Stimulated activated CD4-positive, alpha-beta T cell treated with anti-CD3 and anti-CD28 coated beads, Interleukin-4, amount 100 ng/mL, for 4 hours (primary cell): ENCODE data around the gene ACER3.
A peak's percentile ranks its signal among the peaks of the same experiment; 100 is the strongest.
"Not testable (repeated sequence)": the region's sequence is repeated elsewhere in the genome, so short reads cannot be mapped to it uniquely, and the experiment has no call there.

Experiments used
- DNase-seq, 2 experiments: peaks; one replicate each; pipeline ENCODE4 v3.0.0-alpha.2; 2020

The ACER3 gene

DNA sequence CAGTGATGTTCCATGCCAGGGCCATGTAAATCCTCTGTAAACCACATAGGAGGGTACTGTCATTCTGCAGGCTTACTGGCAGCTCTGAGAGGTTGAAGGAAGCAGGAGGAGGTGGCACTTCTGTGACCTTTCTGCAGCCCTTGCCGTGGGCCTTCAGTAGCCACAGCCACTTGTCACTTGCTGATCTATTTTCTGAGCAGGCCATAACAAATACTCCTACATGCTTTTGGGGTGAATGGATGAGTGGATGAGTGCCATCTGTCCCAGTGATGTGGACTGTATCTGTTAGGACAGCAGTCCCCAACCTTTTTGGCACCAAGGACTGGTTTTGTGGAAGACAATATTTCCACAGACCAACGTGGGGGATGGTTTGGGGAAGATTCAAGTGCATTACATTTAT is 183.6 kb downstream of the ACER3 start:
- DNase-seq = no peak

DNA sequence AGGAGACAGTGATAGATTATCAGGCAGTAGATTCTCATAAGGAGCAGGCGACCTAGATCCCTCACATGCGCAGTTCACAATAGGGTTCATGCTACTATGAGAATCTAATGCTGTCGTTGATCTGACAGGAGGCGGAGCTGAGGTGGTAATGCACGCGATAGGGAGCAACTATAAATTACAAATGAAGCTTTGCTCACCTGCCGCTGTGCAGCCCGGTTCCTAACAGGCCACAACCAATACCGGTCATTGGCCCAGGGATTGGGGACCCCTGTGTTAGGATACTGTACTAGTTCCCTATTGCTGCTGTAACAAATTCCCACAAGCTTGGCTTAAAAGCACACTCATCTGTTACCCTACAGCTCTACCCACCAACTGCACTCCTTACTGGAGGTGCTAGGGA is 184.2 kb downstream of the ACER3 start:
- DNase-seq = no peak

DNA sequence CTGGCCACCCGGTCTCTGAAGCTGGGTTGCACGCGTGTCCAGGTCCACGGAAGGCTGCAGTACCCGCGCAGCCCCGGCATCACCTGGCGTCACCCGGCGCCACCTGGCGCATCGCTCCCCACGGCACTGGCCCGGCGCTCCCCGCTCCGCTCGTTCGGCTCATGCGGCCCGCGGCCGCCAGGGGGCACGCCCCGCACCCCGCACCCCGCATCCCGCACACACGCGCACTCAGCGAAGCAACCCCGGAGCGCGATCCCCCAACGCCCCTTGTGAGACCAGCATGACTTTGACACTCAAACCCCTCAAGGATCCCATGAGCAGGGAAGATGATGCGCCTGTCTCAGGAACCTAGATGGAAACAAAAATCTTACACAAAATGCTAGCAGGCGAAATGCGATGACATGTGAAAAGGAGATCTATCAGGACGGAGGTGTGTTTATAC is 185.4 kb downstream of the ACER3 start:
- peak; percentile 37 to 57 for DNase-seq

DNA sequence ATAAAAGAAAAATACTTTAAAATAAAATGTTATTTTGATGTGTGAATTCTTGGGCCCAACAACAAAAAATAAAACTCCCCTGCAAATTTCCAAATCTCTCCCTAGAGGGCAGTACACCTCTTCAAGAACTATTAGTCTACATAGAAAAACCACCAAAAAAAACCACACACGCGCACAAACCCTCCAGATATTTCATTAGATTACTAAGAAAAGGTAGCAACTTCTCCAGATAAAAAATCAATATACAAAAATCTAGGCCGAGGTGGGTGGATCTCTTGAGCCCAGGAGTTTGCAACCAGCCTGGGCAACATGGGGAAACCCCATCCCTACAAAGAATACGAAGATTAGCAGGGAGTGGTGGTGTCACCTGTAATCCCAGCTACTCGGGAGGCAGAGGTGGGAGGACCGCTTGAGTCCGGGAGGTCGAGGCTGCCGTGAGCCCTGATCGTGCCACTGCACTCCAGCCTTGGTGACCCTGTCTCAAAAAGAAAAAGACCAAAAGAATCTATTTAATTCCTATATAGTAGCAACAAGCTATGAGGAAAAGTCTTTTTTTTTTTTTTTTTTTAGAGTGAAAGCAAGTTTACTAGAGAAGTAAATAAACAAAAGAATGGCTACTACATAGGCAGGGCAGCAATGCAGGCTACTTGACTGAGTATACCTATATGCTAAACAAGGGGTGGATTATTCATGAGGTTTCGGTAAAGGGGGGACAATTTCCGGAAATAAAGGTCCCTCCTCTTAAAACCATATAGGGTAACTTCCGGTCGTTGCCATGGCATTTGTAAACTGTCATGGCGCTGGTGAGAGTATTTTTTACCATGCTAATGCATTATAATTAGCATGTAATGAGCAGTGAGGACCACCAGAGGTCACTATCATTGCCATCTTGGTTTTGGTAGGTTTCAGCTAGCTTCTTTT is 186.5 kb downstream of the ACER3 start:
- DNase-seq = peak; percentile 33 to 80

DNA sequence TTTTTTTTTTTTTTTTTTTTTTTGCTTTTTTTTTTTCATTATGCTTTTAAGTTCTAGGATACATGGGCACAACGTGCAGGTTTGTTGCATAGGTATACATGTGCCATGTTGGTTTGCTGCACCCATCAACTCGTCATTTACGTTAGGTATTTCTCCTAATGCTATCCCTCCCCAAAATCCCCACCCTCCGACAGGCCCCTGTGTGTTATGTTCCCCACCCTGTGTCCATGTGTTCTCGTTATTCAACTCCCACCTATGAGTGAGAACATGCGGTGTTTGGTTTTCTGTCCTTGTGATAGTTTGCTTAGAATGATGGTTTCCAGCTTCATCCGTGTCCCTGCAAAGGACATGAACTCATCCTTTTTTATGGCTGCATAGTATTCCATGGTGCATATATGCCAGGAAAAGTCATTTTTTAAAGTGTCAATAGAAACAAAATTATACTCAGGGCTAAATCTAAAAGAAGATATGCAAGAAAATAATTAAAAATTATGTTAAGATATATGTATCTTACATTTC is 187.3 kb downstream of the ACER3 start:
- DNase-seq = not testable (repeated sequence)

DNA sequence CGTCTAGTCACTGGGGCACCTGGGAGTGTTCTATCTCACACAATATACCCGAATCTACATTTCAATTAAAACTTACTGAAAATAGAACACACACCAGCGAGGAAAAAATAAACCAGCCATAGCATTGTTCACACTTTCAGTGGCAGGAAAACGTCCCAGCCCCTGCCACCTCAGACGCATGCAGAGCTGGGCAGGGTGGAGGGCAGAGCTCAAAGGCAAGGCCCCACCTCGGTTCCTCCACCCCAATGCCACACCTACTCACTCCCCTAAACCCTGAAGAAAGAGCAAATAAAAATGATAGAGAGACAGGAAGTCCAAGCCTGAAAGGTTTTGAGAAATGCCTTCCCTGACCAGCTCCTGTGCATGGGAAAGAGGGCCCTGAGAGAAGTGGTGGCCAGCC is 188.3 kb downstream of the ACER3 start:
- no peak for DNase-seq

DNA sequence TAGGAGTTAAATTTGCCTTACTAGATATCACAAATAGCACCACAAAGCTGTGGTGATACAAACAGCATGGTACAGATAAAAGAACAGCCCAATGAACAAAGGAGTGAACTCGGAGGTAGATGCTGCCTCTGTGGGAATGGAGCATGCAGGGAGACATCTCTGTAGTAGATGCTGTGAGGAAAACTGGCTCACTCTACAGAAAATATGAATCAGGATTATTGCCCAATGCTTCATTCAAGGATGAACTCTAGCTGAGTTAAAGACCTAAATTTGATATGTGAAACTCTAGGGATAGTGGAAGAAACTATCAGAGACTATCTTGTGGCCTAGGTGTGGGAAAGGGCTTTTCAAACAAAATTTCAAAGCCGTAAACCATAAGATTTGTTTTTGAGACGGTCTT is 190.8 kb downstream of the ACER3 start:
- no peak for DNase-seq

DNA sequence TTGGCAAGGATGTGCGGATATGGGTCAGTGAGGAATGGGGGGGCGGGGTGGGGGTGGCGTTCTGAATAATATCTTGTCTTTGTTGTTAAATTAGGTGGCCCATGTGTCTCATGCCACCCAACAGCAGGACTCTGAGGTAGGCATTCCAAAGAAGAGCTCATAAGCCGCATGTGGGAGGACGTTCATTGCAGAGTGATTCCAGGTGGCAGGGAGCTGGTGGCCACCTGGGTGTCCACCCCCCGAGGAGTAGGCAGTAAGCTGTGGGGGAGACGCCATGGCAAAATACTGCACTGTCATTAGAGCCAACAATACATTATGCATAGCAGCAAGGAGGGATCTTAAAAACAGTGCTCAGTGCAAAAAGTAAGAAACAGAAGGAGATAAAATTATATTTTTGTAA is 191.8 kb downstream of the ACER3 start:
- no peak for DNase-seq

DNA sequence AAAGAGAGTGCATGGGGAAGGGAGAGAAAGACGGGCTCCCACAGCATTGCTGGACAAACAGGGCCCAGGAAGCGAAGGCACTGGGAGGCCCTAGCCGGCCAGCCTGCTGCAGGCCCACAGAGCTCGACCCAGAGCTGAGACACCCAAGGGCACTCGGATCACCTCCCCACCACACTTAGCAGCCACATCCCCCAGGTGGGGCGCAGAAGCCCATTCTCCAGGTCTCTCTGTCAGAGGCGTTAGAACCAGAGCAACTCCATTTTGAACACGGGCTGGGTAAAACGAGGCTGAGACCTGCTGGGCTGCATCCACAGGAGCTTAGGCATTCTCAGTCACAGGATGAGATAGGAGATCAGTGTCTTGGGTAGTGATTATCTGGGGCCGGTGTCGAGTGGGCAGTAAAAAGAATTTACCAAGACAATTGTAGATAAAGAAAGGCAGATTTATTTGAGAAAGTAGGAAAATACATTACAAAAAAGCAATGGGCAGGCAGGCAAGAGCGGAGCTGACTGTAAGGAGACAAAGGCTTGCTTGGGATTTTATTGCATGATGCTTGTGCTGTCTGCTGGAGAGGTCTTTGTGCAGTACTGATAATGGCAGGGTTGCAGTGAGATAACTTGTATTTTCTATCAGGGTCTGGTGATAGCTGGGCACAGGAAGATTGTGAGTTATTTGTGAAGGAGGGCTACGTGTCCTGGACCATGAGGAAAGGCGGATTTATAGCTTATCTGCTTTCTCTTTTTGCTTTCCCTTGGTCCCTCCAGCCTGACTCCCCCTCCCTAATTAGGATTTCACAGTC is 192.7 kb downstream of the ACER3 start:
- no peak for DNase-seq

DNA sequence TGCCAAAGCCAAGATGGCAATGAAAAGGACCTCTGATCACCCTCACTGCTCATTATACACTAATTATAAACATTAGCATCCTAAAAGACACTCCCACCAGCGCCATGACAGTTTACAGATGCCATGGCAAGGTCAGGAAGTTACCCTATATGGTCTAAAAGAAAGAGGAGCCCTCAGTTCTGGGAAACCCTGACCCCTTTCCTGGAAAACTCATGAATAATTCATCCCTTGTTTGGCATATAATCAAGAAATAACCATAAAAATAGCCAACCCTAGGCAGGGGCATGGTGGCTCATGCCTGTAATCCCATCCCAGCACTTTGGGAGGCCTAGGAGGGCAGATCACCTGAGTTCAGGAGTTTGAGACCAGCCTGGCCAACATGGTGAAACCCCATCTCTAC is 193.4 kb downstream of the ACER3 start:
- no peak for DNase-seq

DNA sequence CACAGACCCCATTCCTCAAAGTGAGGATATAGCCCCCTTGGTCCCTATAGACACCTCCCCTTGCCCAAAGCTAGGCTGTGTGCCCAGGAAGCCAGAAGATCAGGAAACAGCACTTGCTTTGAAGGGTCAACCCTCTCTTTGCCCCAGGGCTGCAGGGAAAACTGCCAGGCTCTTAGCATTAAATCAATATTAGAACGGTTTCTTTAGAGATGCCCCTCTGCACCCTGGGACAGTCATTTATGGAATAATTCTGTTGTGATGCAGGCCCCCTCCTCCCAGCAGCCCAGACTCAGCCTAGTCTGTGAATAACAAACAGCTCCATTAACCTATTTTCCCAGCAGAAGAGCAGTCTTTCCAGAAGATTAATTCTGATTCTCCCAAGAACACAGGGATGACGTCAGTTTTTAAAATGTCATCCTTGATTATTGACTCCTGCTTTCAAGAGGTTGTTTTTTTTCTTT is 194.4 kb downstream of the ACER3 start:
- no peak for DNase-seq

DNA sequence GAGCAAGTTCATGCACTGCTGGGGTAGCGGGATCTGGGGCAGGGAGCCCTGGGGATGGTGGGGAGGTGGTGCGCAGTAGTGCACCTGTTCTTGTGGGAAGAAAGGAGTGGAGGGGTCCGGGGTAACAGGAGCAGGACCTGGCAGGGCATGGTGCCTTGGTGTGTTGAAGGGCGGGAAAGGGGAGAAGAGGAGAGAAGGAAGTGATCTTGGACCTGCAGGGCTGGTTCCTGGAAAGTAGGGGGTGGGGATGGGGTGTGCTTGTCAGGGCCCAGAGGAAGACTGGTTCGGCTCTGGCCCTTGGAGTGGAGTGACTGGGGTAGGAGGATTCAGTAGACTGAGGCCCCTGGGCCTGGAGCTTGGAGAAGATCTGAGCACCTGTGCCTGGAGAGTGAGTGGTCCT is 195.2 kb downstream of the ACER3 start:
- DNase-seq = no peak

DNA sequence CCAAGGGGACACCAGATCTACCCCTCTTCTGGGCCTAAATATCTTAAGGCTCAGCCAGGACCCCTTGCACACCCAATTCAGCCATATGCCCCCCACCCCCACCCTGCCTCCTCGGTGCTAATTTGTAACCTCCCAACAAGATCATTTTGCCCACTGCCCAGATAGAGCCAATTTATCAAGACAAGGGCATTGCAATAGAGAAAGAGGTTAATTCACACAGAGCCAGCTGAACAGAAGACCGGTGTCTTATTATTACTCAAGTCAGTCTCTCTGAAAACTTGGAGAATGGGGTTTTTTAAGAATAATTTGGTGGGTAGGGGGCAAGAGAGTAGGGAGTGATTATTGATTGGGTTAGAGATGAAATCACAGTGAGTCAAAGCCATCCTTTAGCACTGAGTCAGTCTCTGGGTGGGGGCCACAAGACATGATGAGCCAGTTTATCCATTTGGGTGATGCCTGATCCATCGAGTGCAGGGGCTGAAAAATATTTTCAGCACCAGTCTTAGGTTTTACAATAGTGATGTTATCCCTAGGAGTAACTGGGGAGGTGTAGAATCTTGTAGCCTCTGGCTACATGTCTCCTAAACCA is 196.2 kb downstream of the ACER3 start:
- no peak for DNase-seq

DNA sequence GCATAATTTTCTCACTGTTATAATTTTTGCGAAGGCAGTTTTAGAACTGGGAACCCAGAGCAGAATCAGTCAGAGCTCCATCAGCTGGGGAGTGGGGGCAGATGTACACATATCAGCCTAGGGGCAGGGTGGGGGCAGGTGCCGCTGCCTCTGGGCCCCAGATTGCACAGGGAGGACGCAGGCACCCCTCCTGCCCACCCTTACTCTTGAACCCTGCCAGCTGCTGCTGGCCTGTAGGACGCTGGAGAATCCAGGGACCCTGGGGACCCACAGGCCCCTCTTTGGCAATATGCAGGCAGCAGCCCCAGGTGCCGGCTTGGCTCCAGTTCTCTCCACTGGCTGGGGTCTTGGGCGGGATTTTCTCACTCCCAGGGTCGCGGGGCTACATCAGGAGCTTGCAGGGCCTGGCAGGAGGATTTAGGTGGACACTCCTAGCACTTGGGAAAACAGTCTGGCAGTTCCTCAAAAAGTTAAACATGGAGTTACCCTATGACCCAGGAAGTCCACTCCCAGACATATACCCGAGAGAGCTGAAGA is 197.3 kb downstream of the ACER3 start:
- DNase-seq = no peak

DNA sequence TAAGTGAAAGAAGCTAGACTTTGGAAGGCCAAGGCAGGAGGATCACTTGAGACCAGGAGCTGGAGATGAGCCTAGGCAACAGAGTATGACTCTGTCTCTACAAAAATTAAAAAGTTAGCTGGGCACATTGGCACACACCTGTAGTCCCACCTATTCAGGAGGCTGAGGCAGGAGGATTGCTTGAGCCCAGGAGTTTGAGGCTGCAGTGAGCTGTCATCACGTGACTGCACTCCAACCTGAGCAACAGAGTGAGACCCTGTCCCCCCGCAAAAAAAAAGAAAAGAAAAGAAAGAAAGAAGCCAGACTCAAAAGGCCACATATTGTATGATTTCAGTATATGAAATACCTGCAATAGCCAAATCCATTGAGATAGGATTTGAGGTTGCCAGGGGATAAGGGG is 198.2 kb downstream of the ACER3 start:
- no peak for DNase-seq

DNA sequence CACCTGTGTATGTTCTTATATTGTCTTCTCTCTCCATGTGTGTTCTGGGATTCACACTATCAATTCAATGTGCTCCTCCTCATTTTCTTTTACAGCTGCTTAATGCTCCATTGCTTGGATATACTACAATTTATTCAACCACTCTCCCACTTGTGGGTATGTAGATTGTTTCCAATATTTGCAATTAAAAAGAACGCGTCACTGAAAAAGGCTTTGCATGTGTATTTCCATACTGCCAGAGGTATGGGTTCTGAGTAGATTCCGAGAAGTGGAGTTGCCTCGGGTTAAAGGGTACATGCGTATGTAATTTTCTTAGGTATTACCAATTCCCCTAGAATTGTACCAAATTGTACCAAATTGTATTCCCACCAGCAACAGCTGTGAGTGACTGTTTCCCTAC is 199.1 kb downstream of the ACER3 start:
- DNase-seq = no peak

DNA sequence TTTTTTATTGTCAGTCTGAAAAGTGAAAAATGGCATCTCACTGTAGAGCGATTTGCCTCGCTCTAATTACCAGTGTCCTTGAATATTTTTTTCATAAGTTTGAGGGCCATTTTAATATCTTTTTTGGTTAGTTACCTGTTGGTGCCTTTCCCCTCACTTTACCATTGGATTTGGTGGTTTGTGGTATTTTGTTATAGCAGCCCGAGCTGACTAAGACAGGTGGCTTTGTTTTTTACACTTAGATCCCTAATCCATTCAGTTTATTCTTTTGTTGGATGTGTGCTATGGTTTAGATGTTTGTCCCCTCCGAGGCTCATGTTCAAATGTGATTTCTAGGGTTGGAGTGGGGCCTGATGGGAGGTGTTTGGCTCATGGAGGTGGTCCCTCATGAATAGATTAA is 199.5 kb downstream of the ACER3 start:
- no peak for DNase-seq

DNA sequence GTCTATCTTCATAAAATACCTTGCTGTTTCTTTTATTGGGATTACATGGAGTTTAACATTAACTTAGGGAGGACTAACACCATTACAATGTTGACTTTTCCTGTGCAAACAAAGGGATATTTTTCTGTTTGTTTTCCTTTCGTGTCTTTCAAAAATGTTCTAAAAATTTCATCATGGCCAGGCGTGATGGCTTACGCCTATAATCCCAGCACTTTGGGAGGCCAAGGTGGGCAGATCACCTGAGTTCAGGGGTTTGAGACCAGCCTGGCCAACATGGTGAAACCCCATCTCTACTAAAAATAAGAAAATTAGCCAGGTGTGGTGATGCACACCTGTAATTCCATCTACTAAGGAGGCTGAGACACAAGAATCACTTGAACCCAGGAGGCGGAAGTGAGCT is 200.5 kb downstream of the ACER3 start:
- DNase-seq = not testable (repeated sequence)

DNA sequence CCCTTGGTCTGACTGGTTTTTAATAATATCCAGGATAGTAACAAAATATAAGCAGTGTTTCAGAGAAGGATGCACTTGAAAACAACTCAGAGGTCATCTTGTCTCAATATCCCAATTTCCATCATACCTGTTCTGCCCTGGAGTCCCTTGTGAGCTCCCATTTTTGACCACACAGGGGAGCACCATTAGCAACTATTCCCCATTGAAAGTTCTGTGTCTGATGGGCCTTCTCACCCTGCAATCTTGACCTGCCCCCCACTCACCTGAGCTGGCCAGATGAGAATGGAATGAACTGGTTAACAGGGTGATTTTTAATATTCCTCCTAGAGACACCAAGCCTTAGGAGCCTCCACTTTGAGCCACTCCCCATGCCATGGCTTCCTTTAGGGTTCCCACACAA is 202.2 kb downstream of the ACER3 start:
- no peak for DNase-seq

DNA sequence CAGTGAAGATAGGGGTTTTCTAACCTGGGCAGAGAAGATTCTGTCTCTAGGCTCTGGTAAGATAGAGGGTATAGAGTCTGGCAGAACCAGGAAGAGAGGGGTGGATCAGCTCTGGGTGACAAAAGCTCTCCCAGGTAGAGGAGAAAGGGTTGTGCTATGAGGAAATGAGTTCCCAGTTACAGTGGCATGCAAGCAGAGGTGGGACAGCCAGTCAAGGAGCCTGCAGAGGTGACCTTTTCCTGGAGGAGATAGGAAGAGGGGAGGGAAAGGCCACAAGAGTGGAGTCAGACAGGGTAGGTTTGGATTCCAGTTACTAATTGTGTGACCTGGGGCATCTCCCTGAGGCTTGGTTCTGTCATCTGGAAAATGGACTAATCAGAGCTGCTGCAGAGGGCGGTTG is 202.7 kb downstream of the ACER3 start:
- DNase-seq = no peak

DNA sequence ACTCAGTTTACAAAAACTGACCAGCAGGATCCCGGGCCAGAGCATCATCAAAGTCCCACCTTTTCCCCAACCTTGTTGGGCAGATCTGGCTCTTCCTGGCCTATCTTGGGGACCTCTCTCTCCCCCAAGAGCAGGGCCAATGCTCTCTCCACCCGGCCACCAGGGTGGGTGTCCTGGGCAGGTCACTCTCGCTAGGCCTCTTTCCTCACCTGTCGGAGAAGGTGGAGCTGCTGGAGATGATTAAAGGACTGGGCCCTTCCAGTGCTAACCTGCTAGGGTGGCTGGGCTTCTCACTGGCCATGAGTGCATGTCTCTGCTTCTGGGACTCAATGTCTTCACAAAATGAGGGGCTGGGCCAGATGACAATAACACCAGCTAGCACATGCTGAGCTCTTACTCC is 203.1 kb downstream of the ACER3 start:
- DNase-seq = no peak

DNA sequence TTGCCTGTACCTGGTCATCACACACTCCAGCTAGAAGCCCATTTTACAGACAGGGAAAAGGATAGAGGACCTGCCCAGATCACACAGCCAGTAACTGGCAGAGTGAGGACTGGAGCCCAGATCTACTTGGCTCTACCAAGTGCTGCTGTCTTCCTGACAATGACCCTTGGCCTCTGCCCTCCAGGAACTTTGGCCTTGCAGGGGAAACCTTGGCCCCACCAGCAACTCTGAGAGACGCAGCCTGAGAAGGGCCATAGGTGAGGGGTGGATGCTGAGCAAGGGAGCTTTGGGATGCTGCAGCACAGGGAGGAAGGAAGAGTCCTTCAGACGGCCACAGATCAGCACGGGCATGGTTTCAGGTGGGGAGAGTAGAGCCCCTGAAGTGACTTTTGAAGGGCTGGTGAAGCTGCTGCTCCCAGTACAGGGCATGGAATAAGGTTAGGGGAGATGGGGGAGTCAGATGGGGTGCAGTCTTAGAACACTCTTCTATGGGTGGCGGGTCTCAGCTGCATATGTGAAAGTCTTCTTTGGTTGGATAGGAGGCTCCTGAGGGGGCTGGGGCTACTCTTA is 204.0 kb downstream of the ACER3 start:
- DNase-seq = no peak

DNA sequence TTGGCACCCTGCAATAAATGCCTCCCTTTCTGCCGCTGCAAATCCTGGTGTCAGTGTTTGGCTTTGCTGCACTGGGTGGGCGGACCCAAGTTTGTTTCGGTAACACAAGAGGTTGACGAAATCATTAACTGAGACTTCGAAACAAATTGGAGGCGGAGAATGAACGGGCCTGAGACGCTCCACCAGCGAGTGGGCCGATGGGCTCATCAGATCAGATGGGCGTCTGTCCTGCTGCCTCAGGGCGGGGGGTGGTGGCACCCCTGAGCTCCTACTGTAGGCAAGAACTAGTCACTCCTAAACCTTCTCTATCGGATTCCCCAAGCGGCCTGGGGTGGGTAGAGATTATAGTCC is 205.1 kb downstream of the ACER3 start:
- DNase-seq = peak in 1 of 2 experiments; percentile 14
